GM19238 (cell line): ENCODE results near the gene SPART.

Experiments
- DNase-seq: peaks from one replicate; pipeline ENCODE4 v3.0.0; 2011; ENCODE audit warnings: low spot score; ENCODE audit not compliant: insufficient read length

SPART gene

GRCh38 chr13:36346222-36347083 is at the start of gene SPART:
Gene SPART, minus strand, starts transcription at chr13:36346394. Its CDS starts 10,564 bp downstream, at chr13:36335830.
- DNase-seq = peak; percentile 67

GRCh38 chr13:36395280-36395679 is 49.1 kb upstream of the SPART start:
- peak; percentile 2 for DNase-seq

GRCh38 chr13:36385489-36385888 is 39.3 kb upstream of the SPART start:
- DNase-seq = no peak

- no peak for DNase-seq
These were observed 35.8 kb upstream of the SPART start for GRCh38 chr13:36382030-36382429.

GRCh38 chr13:36377826-36378468 is 31.8 kb upstream of the SPART start:
- no peak for DNase-seq

GRCh38 chr13:36374063-36374462 is 27.9 kb upstream of the SPART start:
- no peak for DNase-seq

- DNase-seq = no peak
These were observed 25.0 kb upstream of the SPART start for GRCh38 chr13:36371185-36371584.

- DNase-seq = no peak
These were observed 23.9 kb upstream of the SPART start for GRCh38 chr13:36370108-36370429.

- DNase-seq = no peak
These were observed 23.3 kb upstream of the SPART start for GRCh38 chr13:36369268-36370107.

GRCh38 chr13:36366031-36366430 is 19.8 kb upstream of the SPART start:
- no peak for DNase-seq

- DNase-seq = no peak
These were observed 17.2 kb upstream of the SPART start for GRCh38 chr13:36363366-36363863.

GRCh38 chr13:36362914-36363313 is 16.7 kb upstream of the SPART start:
- DNase-seq = no peak

- DNase-seq = no peak
These were observed 16.1 kb upstream of the SPART start for GRCh38 chr13:36362251-36362650.

GRCh38 chr13:36360903-36361302 is 14.7 kb upstream of the SPART start:
- DNase-seq = no peak

GRCh38 chr13:36359301-36359950 is 13.2 kb upstream of the SPART start:
- DNase-seq = no peak

- DNase-seq = no peak
These were observed 12.1 kb upstream of the SPART start for GRCh38 chr13:36358175-36358718.

- no peak for DNase-seq
These were observed 11.5 kb upstream of the SPART start for GRCh38 chr13:36357692-36358091.

GRCh38 chr13:36357231-36357630 is 11.0 kb upstream of the SPART start:
- no peak for DNase-seq

- DNase-seq = no peak
These were observed 9.9 kb upstream of the SPART start for GRCh38 chr13:36356058-36356457.

- no peak for DNase-seq
These were observed 9.4 kb upstream of the SPART start for GRCh38 chr13:36355632-36356031.
